NCI-H82 treated with DMSO at 0.1 percent for 48 hours (cell line): ENCODE data around the gene PRSS36.
"Not testable (repeated sequence)": the region's sequence is repeated elsewhere in the genome, so short reads cannot be mapped to it uniquely, and the experiment has no call there.

Source experiments
- DNase-seq: peaks from one replicate; lab custom pipeline; 2025; ENCODE audit not compliant: unreplicated experiment; lab: John Stamatoyannopoulos, UW

The PRSS36 gene

DNA sequence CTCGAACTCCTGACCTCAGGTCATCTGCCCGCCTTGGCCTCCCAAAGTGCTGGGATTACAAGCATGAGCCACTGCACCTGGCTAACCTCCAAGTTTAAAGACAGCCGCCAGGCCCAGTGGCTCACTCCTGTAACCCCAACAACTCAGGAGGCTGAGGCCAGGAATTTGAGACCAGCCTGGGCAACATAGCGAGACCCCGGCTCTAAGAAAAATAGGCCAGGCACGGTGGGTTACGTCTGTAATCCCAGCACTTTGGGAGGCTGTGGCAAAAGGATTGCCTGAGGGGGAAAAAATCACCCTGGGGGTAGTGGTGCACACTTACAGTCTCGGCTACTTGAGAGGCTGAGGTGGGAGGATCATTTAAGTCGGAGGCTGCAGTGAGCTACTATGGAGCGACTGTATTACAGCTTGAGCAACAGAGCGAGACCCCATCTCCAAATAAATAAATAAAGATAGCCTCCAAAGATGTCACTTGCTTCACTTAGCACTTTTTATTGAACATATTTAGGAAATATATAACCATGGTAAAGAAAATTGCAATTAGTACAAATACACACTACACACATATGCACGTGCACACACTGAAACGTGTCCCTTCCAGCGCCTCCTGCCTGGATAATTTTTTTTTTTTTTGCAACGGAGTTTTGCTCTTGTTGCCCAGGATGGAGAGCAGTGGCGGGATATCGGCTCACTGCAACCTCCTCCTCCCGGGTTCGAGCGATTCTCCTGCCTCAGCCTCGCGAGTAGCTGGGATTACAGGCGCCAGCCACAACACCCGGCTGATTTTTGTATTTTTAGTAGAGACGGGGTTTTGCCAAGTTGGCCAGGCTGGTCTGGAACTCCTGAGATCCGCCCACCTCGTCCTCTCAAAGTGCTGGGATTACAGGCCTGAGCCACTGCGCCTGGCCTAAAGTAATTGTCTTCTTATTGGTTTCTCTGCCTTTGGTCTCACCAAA is 43.1 kb downstream of the PRSS36 start:
- no peak for DNase-seq

DNA sequence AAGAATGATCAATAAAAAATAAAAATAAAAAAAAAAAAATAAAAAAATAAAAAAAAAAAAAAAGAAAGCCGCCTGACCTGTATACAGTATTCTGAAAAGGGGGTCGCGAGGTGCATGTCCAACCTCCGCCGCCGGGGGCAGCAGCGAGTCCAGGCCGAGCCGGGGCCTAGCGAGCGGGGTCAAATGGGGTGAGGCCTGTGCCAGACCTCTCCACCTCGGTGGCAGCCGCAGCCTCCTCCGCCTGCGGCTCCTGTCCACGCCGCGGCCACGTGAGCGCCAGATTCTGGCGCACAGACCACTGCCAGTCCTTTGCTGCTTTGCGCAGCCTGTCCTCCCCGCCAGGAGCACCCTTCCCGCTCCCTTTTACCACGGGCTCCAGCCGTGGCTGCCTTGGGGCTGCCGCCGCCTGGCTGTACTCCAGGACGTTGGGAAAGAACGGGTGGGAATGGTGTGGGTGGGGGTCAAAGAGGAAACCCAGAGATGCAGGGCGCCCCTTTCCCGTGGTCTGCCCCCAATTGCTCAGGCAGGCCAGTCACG is 44.1 kb downstream of the PRSS36 start:
- no peak for DNase-seq

DNA sequence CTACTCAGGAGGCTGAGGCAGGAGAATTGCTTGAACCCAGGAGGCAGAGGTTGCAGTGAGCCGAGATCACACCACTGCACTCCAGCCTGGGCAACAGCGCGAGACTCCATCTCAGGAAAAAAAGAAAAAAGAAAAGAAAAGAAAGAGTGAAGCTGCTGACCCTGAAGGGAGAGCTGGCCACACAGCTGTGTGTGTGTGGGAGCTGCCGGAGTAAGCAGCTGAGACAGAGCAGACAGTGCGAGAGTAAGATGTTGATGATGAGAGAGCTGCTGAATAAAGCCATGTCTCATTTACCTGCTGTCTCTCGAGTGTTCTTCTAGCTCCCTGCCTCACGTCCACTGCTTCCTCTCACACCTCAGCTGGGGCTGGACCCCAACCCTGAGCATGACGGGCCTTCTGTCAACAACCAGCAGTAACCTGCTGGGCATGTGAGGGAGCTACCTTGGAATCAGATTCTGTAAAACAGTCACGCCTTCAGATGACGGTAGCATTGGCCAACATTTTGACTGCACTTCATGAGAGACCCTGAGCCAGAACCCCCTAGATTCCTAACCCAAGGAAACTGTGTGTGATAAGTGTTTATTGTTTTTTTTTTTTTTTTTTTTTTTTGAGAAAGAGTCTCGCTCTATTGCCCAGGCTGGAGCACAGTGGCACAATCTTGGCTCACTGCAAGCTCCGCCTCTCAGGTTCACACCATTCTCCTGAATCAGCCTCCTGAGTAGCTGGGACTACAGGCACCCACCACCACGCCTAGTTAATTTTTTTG is 48.8 kb downstream of the PRSS36 start:
- DNase-seq, result not testable (repeated sequence)

DNA sequence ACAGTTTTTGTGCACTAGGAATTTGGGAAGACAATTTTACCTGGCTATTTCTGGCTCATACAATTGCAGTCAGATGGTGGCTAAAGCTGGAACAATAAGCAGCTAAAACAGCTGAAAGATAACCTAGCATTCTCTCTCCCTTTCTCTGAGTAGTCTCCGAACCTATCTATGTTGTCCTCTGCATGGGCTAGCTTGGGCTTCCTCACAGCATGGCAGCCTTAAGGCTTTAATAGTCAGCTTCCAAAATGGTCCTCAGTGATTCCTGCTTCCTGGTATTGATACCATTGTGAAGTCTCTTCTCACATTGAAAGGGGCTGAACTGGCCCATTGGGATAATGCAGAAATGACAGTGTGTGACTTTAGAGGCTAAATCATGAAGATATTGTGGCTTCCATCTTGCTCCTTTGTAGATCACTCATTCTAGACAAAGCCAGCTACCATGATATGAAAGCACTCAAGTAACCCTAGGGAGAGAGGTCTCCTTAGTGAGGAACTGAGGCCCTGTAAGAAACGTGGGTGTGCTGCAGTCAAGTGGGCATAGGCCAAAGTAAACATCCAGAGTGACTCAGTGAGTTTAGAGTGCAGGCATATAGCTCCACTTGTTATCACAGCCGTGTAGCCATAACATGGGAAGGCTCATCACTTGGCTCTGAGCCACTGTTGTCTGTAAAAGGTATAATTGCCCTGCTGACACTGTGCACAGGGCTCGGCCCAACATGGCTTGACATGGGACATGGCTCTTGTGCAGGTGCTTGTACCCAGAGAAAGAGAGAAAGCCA is 49.8 kb downstream of the PRSS36 start:
- no peak for DNase-seq

DNA sequence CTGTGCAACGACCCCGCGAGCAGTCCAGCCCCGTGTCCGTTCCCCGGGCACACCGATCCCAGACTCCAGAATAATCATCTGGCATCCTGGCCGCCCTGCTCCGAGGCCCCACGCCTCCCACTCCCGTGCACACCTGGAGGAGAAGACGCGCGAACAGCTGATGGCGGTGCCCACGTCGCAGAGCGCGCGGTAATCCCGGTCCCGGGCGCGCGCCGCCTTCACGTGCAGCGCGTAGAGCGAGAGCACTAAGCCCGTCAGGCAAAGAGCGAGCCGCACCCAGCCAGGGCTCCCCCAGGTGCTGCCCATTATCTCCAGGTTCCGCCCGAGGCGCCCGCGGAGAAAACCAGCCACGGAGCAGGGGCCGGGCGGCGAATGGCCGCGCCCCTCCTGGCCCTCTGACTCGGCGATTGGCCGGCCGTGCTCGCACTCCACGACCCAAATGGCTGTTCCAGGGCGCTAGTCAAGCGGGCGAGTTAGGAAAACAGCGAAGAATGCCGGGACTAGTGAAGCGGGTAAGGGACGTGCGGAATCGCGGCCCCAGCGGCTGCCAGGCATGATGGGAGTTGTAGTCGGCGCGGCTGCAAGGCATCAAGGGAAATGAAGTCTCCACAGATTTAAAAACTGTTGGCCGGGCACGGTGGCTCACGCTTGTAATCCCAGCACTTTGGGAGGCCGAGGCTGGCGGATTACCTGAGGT is 55.3 kb downstream of the PRSS36 start, which contains the start of gene VKORC1:
Gene VKORC1 (minus strand): TSS at position 374 of the 697 bp plus-strand sequence. CDS start 68 bp downstream, at position 306.
- peak; percentile 95 for DNase-seq

DNA sequence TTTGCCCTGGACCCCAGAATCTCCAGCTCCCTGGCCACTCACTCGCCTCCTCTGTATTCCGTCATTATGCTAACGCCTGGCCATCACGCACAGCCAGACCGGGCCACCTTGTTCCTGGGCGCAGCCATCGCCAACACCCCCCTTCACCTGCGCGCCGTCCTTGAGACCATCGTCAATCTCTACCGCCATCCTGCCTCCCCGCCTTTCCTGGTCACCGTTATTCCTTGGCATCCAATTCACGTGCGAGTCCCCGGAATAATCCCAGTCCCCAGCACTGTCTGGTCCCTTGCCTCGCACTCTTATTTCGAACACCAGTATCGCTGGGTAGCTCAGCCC is 55.8 kb downstream of the PRSS36 start:
- DNase-seq, result no peak

DNA sequence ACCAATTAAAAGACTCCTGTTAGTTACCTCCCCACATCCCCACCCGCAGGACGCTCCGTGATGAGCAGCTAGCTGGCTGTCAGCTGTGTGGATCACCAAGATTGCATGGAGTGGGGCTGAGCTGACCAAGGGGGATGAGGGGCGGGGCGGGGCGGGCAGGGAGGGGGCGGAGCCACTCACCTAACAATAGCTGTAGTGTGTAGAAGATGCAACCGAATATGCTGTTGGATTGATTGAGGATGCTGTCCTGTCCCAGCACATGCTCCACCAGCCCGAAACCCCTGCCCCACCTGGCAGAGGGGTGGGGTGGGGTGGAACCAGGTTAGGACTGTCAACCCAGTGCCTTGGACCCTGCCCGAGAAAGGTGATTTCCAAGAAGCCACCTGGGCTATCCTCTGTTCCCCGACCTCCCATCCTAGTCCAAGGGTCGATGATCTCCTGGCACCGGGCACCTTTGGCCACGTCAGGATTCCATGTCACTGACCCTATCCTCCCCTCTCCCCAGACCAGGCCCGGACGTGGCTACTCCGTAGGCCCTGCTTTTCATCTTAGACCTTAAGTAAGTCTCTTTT is 56.6 kb downstream of the PRSS36 start:
- DNase-seq, result peak; percentile 56

DNA sequence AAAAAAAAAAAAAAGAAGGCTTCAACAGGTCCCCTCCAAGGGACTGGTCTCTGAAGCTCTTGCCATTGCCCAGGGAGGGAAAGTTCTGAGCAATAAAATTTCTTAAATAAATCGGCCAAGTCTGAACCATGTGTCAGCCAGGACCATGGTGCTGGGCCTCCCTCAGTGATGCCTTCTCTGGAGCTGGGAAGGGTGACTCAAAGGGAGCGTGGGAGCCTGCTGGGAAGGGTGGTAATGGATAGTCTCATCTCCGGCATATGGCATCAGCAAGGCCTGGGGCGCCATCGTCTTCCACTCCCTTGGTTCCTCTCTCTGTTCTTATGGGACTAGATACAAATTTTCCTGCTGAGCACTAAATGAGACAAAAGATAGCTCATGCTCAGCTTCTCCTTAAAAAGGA is 57.5 kb downstream of the PRSS36 start:
- DNase-seq, result no peak

DNA sequence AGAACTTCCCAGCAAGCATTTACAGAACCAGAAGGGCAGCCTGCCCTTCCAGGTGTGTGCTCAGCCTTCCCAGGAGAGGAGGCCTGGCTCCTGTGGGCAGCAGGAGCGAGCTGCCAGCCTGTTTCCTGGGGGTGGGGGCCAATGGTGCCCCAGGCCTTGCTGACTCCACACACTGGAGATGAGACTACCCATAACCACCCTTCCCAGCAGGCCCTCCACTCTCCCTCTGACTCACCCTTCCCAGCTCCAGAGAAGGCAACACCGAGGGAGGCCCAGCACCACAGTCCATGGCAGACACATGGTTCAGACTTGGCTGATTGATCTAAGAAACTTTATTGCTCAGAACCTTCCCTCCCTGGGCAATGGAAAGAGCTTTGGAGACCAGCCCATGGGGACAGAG is 59.3 kb downstream of the PRSS36 start:
- no peak for DNase-seq

DNA sequence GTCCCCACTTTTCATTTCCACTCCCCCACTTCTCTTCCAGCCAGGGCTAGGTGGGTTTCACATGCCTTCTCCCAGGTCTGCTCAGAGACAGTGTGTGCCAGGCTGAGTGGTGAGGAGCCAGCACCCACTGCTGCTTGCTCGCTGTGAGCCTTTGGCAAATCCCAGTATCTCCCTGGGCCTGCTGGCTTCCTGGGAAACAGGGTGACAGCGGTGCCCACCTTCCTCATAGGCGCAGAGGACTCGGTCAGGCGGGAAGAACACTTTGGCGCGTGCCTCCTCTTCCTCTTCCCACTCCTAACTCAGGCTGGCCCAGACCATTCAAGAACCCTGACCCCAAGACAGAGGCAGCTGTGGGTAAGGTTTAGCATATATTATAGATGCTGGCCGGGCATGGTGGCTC is 60.7 kb downstream of the PRSS36 start:
- DNase-seq, result no peak
